ENCODE measurements around the gene ELSPBP1.

DNA sequence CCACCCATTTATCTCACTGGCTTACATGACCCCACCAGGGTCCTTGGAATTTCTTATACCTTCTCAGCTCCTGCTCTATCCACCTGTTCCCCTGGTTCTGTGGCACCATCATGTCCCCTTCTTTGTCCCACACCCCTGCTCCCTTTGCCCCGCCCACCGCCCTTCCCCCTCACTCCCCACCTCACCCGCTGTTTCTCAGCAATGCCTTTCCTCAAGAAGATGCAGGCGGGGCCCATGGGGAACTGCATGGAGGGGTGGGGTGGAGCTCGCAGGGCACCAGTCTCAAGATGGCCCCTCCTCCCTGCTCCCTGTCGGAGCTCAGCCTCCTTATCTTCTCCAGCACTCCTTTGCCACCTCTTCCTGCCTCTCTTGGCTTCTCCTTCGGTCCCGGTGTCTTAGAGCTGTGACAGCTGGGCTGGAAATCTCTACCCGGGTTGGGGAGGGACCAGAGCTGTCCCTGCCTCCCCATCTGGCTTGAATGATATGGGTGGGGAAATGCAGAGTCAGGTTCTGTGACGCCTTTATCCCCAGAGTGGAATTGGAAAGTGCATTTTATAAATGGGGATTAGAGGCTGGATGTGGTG, 49.3 kb downstream of the ELSPBP1 start, which contains the start of gene CABP5:
- TF ChIP-seq CTCF (IDR thresholded peaks at IDR 0.05) (no peak), EZH2 (IDR thresholded peaks at IDR 0.05; ENCODE audit: borderline replicate concordance, insufficient read depth, low read depth, low read length, poor library complexity, severe bottlenecking) (no peak)

Data from B cell (primary cell).